HG03378 (cell line): Measurements from ENCODE around the gene TSPAN16.
"Not testable (repeated sequence)": the region's sequence is repeated elsewhere in the genome, so short reads cannot be mapped to it uniquely, and the experiment has no call there.

Experiments used
- ATAC-seq: cut with Tn5 transposase; IDR thresholded peaks from one replicate; pipeline ENCODE4 v1.9.1; 2021; ENCODE audit warnings: mild to moderate bottlenecking, moderate library complexity; ENCODE audit not compliant: unreplicated experiment

Gene TSPAN16

DNA sequence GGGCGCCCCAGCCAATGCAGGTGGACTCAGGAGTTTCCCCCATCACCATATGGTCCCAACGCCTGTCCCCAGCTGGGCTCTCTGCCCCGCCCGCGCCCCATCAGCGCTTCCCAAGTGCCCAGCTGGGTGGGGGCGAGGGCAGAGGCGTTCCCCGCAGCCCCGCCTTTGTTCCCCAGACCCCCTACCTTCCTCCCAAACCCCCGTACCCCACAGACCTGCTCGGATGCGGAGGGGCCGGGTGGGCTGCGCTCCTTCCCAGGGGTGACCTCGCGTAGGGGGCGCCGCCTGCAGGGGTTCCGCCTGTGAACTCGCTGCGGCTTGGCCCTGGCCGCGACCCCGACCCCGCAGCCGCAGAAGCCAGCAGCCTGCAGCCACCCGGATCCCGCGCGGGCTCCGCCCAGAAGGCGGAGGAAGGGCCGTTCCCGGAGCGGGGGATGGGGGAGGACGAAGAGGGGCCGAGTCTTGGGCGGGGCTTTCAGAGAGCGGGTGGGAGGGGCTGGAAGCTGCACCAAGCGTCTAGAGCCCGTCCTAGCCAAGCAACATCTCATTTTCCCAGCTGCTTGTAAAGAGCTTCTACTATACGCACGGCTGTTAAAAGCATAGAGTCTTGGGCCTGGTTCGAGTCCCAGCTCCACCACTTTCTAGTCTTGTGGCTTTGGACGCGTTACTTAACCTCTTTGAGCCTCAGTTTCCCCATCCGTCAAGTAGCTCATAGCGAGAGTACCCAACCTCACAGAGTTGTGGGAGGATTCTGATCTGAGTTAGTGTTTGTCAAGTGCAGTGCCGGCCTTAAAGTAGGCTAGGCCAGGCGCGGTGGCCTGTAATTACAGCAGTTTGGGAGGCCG is 43.5 kb downstream of the TSPAN16 start, which contains the start of gene RAB3D:
TSS of gene RAB3D (minus strand) at position 404 of the 845 bp plus-strand sequence. CDS start 2,258 bp downstream, outside the sequence.
- no peak for ATAC-seq

DNA sequence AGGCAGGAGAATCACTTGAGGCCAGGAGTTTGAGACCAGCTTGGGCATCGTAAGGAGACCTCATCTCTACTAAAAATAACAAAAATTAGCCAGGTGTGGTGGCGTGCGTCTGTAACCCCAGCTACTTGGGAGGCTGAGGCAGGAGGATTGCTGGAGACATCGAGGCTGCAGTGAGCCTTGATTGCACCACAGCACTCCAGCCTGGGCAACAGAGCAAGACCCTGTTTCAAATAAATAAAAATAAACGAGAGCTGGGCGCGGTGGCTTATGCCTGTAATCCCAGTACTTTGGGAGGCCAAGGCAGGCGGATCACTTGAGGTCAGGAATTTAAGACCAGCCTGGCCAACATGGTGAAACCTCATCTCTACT is 44.1 kb downstream of the TSPAN16 start:
- not testable (repeated sequence) for ATAC-seq

DNA sequence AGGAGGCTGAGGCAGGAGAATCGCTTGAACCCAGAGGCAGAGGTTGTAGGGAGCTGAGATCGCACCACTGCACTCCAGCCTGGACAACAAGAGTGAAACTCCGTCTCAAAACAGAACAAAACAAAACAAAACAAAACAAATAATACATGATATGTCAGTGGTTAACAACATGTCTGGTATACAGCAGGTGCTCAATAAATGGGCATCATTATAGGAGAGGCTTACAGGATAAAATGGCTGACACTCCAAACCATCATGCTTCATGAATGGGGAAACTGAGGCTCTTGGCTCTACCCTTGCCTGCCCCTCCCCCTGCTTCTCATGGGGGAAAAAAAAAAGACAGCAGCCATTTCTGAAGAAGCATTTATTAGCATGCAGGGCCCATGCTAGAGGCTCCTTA is 46.5 kb downstream of the TSPAN16 start:
- ATAC-seq = no peak

DNA sequence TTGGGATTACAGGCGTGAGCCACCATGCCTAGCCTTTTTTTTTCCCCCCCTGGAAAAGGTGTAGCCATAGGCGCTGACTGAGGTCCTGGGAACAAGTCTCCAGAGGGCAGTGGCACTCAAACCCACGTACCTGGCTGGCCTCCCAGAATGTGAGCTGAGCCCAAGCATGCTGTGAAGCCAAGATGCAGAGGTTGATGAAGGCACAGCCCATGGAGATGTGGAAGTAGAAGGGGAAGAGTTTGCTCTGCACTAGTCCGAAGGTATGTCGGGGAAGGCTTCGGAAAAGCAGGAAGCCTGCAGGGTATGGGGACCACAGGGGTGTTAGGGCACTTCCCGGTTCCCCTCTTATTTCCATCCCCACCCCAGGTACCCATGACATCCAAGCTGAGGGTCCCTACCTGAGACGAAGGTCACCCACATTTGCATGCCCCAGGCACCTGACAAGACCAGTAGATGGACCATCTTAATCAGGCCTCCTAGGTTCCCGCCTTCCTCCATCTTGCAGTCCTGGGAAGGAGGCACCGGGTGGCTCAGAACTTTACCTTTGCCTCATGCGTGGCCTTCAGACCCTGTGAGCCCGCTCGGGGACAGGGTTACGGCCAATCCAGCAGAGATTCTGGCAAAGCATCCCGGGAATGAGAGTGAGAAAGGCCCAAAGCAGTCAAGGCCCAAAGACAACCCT is 49.3 kb downstream of the TSPAN16 start:
- no peak for ATAC-seq

DNA sequence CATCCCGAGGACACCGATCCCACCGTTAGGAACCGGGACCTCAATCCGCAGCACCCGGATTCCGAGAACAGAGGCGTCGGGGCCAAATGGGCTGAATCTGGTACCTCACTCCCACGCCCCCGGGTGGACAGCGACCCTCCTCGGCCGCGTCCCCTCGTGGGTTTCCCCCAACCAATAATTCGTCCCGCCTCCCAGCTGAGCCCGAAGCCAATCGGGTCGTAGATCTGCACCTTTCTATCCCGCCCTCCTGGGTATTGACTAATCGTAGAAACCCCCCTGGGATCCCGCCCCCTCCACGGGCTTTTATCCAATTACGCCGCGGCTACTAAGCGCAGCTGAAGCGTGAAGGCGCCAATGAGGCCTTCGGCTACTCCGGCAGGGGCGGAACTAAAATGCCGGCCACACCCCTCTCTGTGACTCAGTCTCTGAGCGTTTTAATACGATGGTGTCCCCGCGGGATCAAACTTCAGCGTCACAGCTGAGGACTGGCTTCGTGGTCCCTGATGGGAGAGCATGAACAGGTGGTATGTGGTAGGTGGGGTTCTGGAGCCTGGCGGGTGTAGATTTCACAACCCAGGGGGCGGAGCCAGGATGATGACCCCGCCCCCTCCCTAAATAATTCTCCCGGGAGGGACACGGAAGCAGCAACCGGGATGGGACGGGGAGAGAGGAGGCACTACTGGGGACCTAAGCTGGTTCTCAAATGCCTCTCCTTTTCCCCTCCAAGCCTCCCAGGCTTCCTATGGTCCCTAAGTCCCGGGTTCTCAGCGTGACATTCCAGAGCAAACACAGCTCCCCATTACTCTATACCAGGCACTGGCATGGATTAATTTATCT is 50.4 kb downstream of the TSPAN16 start, which contains the start of the genes CCDC159 and TMEM205:
TSS of gene CCDC159 (plus strand) at position 416 of the 837 bp plus-strand sequence. CDS start at position 504, 88 bp downstream.
TSS of gene TMEM205 (minus strand) at position 165 of the 837 bp plus-strand sequence. CDS start 649 bp downstream, outside the sequence.
- ATAC-seq = peak; percentile 87

DNA sequence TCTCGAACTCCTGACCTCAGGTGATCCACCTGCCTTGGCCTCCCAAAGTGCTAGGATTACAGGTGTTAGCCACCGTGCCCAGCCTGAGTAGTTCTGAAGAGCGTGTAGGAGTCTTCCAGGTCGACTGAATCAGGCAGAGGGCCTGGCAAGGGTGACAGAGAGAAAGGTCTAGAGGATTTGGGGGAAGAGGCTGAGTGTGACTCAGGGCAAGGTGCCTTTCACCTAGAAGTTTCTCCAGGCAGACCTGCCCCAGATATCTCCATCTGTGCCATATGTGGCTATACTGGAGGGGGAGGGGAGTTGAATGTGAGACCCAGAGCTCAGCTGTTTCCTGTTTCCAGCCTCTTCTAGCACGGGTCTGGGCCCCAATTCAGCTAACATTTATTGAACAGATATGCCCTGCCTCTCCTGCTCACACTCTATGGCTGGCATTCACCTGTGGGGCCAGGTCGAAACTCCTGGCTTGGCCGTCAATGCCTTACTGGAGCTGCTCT is 51.6 kb downstream of the TSPAN16 start:
- no peak for ATAC-seq

DNA sequence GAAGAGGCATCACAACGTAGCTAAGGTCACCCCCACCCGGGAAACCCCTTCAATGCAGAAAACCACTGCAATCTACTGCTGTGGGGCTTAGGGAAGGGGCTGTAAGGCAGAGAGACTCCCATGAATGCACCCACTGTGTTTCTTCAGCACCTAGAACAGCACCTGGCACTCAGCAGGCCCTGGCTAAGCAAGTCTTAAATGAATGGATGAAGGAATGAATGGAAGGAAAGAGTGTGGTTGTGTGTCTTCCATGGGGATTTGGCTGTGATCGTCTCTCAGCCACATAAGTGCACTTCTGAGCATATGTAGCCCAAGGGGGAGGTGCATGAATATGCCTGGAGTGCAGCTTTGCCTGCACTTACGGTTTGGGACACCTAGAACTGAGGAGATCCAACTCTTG is 53.2 kb downstream of the TSPAN16 start:
- no peak for ATAC-seq

DNA sequence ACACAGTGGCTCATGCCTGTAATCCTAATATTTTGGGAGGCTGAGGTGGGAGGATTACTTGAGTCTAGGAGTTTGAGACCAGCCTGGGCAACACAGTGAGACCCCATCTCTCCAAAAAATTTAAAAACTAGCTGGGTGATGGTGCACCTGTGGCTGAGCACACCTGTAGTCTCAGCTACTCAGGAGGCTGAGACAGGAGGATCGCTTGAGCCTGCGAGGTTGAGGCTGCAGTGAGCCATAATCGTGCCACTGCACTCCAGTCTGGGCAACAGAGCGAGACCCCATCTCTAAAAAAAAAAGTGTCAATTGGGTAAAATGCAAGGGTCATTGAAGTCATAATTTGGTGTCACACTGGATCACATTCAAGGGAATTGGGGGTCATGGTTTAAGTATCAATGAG is 58.1 kb downstream of the TSPAN16 start:
- ATAC-seq = not testable (repeated sequence)

DNA sequence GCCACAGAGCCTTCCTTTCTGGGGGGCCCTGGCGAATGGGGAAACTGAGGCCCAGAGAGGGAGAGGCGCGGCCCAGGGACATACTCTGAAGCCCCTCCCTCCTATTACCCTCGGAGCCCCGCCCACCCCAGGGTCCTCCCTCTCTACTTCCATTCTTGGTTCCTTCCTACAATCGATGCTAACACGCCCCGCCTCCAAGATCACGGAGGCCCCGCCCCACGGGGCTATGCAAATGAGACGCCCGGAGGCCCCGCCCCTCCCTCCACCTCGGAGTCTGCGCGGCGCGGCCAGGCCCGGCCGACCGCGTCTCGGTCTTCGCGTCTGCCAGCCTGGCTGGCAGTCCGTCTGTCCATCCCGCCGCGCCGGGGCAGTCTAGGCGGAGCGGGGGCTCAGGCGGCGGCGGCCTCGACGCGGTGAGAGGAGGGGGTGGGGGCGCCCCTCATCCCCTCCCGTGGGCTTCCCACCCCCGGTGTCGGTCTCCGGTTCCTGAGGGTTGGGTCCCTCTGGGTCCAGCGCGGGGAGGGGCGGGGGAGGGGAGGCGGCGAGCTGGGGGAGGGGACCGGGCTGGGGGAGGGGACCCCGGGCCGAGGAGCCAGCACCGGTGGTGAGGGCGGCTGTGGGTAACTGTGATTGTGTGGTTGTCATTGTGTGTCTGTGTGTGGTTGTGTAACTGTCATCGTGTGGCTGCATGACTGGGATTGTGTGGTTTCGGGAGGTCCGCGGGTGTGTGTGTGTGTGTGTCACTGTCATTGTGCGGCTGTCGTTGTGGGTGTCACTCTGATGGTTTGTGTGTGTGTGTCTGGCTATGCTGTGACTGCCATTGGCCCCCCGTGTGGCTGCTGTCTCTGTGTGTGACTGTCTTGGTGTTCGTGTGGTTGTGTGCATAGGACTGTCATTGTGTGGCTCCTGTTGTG is 59.5 kb downstream of the TSPAN16 start, which contains the start of gene PLPPR2:
TSS of gene PLPPR2 (plus strand) at position 273 of the 914 bp plus-strand sequence. CDS start 2,242 bp downstream, outside the sequence.
- ATAC-seq = no peak

DNA sequence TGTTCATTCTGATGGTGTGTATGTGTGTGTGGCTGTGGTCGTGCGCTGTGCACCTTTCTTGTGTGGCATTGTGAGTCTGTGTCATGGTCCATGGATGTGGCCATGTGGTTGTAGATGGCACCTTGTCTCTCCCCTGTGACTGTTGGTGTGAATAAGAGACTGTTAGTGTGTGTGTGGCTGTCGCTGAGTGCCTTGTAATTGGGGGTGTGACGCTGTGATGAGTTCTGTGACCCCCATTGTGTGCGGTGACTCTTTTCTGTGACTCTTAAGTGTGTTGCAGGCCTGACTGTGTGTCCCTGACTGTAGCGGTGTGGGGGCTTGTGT is 60.1 kb downstream of the TSPAN16 start:
- ATAC-seq = no peak

DNA sequence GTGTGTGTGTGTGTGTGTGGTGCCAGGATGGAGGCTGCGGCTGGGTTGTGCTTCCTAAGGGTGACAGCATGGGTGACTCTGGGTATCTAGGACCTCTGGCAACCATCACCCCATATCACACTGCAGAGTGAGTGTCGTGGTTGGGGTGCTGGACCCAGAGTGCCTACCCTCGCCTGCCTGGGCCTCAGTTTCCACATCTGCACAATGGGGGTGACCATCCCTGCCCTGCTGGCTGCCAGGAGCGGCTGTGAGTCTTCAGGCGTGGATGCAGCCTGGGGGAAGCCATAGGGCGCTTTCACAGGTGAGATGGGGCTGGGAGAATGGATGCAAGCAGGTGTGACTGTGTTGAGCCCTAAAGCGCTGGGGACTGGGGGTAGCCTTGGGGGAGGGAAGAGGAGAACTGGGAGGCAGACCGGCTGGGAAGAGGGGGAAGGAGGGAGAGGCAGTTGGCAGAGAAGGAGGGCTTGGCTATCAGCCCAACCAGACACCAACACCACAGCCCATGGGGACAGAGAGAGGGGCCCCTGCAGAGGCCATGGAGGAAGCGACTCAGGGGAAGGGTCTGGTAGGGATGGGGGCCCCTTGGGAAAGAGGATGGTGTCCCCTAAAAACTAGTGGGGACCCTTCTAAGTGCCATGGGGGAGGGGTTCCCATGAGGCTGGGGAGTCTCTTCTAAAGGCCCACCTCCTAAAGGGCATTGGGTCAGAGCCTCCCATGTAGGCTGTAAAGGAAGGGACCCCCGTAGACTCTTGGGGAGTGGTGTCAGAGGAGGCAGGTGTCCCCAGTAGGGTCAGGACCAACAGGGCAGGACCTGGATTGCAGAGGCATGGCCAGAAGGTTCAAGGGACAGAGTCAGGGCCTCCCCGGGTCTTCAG is 61.0 kb downstream of the TSPAN16 start:
- ATAC-seq = no peak

DNA sequence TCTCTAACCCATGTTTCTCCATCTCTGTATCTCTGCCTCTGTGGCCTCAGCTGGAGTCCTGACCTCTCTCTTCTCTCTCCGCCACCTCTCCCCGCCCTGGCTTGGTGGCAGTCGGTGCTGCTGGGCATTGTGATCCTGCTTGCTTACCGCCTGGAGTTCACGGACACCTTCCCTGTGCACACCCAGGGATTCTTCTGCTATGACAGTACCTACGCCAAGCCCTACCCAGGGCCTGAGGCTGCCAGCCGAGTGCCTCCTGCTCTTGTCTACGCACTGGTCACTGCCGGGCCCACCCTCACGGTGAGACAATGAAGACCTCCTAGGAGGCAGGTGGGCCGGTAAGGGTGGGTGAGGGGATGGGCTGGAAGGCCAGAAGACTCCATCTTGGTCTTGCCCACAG is 63.5 kb downstream of the TSPAN16 start:
- ATAC-seq = no peak

DNA sequence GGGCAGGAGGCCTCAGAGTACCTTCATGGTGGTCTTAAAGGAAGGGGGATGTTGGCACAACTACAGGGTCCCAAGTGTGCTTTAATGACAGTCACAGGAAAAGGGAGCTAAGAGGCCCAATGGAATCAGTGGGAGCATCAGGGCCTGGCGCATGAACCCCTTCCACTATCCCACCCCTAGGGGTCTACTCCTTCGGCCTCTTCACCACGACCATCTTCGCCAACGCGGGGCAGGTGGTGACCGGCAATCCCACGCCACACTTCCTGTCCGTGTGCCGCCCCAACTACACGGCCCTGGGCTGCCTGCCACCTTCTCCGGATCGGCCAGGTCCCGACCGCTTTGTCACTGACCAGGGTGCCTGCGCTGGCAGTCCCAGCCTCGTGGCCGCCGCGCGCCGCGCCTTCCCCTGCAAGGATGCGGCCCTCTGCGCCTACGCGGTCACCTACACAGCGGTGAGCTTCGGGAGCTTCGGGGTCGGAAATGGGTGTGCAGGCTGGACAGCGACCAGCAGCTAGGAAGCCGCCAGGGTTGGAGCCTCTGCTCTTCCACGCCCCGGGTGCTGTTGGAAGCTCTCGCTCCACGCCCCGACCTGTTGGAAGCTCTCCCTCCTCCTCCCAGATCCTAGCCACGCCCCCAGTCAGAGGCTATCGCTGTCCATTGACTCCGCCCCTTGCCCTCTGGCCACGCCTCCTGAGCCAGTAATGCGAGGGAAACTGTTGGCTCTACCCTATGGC is 65.2 kb downstream of the TSPAN16 start:
- ATAC-seq = no peak

DNA sequence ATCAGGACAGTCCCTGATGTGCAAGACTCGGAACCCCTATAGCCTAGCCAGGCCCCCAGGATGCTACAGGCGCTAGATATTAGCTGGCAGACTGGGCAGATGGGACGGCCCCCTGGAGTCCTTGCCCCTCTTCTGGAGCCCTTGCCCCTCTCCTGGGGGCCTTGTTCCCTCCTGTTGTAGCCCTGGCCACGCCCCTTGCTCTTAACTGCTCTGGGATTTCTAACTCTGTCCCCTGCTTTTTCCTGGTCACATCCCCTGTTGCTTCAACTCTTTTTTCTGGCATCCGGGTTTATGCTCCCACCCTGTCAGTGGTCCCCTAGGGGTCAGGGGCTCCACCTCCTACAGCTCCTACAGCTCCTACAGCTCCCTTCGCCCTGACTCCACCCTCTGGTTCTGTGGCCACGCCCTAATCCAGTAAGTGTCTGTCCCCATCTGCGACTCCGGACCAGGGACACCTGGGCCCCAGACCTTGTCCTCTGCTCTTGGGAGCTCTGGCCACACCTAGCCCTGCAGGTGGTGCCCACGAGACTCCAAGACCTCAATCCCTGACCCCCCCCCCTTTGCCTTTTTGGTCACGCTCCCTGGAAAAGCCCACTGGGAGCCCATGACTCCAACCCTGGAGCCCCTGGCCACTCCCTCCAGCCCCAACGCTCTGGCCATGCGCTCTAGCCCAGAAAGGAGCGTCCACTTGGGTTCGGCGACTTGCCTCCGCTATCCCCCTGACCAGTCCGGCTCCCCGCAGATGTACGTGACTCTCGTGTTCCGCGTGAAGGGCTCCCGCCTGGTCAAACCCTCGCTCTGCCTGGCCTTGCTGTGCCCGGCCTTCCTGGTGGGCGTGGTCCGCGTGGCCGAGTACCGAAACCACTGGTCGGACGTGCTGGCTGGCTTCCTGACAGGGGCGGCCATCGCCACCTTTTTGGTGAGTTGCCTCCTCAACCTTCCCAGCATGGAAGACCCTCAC is 66.1 kb downstream of the TSPAN16 start:
- no peak for ATAC-seq

DNA sequence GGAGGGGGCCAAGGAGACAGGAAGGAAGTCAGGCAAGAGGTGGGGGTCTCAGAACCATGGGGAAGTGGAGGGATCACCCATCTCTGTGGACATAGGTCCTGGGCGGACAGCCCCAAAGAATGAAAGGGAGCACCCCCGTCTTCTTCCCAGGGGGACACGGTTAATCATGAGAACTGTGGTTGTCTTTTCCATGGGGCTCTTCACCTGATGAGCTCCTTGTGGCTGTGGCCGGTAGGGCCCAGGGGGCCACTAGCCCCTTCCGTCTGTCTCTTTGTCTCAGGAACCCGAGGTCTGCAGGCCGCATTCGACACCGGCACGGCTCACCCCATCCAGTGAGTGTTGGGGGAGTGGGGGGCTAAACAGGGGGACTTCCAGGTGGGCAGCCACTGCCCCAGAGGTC is 67.9 kb downstream of the TSPAN16 start:
- ATAC-seq = no peak

DNA sequence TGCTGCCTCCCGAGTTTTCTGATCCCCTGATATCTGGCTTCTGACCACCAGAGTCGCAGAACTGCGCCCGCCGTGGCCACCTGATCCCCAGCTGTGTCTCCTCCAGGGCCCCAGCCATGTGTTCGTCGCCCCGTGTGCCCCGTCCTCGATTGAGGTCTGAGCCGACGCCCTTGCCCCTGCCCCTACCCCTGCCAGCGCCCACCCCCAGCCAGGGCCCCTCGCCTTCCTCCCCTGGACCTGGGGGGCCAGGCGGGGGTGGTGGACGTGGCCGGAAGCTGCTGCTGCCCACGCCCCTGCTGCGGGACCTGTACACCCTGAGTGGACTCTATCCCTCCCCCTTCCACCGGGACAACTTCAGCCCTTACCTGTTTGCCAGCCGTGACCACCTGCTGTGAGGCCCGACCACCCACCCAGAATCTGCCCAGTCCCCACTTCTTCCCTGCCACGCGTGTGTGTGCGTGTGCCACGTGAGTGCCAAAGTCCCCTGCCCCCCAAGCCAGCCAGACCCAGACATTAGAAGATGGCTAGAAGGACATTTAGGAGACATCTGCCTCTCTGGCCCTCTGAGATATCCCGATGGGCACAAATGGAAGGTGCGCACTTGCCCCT is 68.4 kb downstream of the TSPAN16 start:
- no peak for ATAC-seq

DNA sequence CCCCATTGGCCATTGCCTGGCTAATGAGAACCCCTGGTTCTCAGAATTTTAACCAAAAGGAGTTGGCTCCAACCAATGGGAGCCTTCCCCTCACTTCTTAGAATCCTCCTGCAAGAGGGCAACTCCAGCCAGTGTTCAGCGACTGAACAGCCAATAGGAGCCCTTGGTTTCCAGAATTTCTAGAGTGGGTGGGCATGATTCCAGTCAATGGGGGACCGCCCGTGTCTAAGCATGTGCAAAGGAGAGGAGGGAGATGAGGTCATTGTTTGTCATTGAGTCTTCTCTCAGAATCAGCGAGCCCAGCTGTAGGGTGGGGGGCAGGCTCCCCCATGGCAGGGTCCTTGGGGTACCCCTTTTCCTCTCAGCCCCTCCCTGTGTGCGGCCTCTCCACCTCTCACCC is 69.0 kb downstream of the TSPAN16 start:
- no peak for ATAC-seq
